Measurements from ENCODE around the gene TUBA8.

- TF ChIP-seq POLR2A (IDR thresholded peaks at IDR 0.05) (no peak), CTCF (IDR thresholded peaks at IDR 0.05) (no peak)
These were observed 45.4 kb upstream of the TUBA8 start for GRCh38 chr22:18065256-18065655.

All from ovary (tissue), 3 donors.